Prostate gland (tissue), 2 donors: ENCODE results near the gene GAN.

ENCODE experiments used
- POLR2AphosphoS5 ChIP-seq: sonication (generic); formaldehyde crosslinking; IDR thresholded peaks from one replicate; pipeline ENCODE4 v1.6.1; 2017; ENCODE audit warnings: antibody characterized with exemption
- TF ChIP-seq, protein P1 (sequence below), 4 experiments: fragments of 200-600 bp in 2 of 4; fragments of 450-650 bp in 2 of 4; sonication (generic) in 2 of 4; IDR thresholded peaks; 1 replicate in 3 of 4; 2 replicates in 1 of 4; pipeline ENCODE4 v1.5.1; 2016 to 2019; ENCODE audit warnings: antibody characterized with exemption in 4 of 4, mild to moderate bottlenecking in 2 of 4, moderate library complexity in 2 of 4

- no peak for TF ChIP-seq POLR2AphosphoS5
- TF ChIP-seq, protein P1, sequence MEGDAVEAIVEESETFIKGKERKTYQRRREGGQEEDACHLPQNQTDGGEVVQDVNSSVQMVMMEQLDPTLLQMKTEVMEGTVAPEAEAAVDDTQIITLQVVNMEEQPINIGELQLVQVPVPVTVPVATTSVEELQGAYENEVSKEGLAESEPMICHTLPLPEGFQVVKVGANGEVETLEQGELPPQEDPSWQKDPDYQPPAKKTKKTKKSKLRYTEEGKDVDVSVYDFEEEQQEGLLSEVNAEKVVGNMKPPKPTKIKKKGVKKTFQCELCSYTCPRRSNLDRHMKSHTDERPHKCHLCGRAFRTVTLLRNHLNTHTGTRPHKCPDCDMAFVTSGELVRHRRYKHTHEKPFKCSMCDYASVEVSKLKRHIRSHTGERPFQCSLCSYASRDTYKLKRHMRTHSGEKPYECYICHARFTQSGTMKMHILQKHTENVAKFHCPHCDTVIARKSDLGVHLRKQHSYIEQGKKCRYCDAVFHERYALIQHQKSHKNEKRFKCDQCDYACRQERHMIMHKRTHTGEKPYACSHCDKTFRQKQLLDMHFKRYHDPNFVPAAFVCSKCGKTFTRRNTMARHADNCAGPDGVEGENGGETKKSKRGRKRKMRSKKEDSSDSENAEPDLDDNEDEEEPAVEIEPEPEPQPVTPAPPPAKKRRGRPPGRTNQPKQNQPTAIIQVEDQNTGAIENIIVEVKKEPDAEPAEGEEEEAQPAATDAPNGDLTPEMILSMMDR (IDR thresholded peaks at IDR 0.05): no peak
Observed at GRCh38 chr16:81416749-81417148, 102.0 kb downstream of the GAN start.
